A673 (cell line): Measurements from ENCODE around the gene ZPBP2.

Experiments used
- CTCF ChIP-seq: fragments of 300-800, 200-600 bp; sonication (generic); conservative IDR thresholded peaks from 2 replicates; pipeline ENCODE4 v1.5.1; 2017; ENCODE audit warnings: low read depth, mild to moderate bottlenecking, antibody characterized with exemption, low read length, moderate library complexity, mixed read lengths
- EZH2 ChIP-seq: fragments of 200-600 bp; sonication (generic); IDR thresholded peaks from 2 replicates; pipeline ENCODE4 v1.6.1; 2017; ENCODE audit warnings: borderline replicate concordance, low read depth, mild to moderate bottlenecking, mixed read lengths, antibody characterized with exemption, low read length; ENCODE audit not compliant: poor library complexity, severe bottlenecking

- TF ChIP-seq CTCF, result no peak
- TF ChIP-seq EZH2, result no peak
Observed at GRCh38 chr17:39823407-39824054, 44.5 kb upstream of the ZPBP2 start.
